GM20000 (cell line): ENCODE results near the gene NRP1.
"Not testable (repeated sequence)": the region's sequence is repeated elsewhere in the genome, so short reads cannot be mapped to it uniquely, and the experiment has no call there.

Experiments used
- DNase-seq: peaks from one replicate; pipeline ENCODE4 v3.0.0; 2012; ENCODE audit warnings: low spot score
- CTCF ChIP-seq: IDR thresholded peaks from 2 replicates; pipeline ENCODE4 v1.5.1; 2012; ENCODE audit warnings: mild to moderate bottlenecking, control low read depth; ENCODE audit errors: extremely low read depth, missing control alignments

NRP1 gene

GRCh38 chr10:33224251-33224965 is 110.1 kb downstream of the NRP1 start:
- no peak for TF ChIP-seq CTCF
- DNase-seq, result no peak

GRCh38 chr10:33223326-33224000 is 111.0 kb downstream of the NRP1 start:
- no peak for TF ChIP-seq CTCF
- DNase-seq, result no peak

GRCh38 chr10:33222304-33222703 is 112.2 kb downstream of the NRP1 start:
- DNase-seq, result not testable (repeated sequence)

DNA sequence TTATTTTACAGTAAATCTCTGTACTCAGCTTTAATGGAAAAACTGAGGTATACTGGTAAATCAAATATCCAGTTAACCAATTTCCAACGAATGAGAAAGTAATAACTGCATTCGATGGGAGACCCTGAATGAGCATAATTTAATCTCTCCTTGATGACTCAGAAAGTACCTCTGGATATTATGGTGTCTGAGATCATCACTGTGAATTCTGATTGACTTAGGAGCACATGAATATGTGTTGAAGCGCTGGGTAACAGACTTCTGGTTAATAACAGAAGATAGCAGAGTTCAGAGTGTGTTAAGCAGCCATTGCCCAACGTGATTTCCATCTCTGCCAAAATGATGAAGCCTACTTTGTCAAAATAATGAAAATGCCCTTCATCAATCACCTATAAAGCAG is 116.6 kb downstream of the NRP1 start:
- no peak for TF ChIP-seq CTCF
- no peak for DNase-seq

- no peak for DNase-seq
- TF ChIP-seq CTCF, result no peak
Observed at GRCh38 chr10:33216661-33217427, 117.6 kb downstream of the NRP1 start.

DNA sequence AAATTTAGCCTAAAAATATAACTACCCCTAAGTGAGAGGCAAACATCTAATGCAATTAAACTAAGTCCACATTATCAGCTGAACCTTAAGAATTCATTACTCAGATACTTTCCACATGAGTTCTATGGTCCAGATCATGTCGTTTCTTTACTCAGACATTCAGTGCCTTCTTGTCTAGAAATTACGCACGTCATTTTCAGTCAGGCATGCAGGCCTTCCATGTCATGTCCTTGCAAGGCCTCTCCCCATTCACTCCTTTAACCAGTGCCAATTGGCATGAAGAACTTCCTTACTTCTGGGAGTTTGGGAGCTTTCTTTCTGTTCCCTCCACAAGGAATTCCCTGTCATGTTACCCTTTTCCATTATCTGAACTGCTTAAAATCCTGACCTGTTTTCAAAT is 118.8 kb downstream of the NRP1 start:
- TF ChIP-seq CTCF, result no peak
- no peak for DNase-seq

GRCh38 chr10:33215154-33215553 is 119.3 kb downstream of the NRP1 start:
- TF ChIP-seq CTCF, result no peak
- no peak for DNase-seq
